RCC 7860 (cell line): ENCODE measurements around the gene PTPRG.

Source experiments
- DNase-seq: peaks from one replicate; pipeline ENCODE4 v3.0.0-alpha.2; 2015; ENCODE audit warnings: low spot score
- FAIRE-seq: peaks from 2 replicates; lab custom pipeline; 2012; peaks lifted over from hg19 to GRCh38; lab: Jason Lieb, UNC

PTPRG gene

DNA sequence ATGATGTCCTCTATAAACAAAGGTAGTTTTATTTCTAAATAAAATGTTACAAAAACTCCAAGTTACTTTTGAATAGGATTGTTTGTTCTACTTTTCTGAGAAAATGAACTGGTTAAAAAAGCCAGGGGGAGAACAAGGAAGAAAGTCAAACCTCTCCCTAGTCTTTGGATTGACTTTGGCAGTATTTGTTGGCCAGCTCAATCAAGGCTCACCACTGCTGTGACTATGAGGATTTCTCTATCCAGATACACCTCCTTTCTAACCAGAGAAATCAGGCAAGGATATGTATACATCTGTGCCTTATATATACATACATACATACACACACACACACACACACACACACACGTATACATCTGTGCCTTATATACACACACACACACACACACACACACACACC, 704.2 kb downstream of the PTPRG start:
- no peak for DNase-seq
- no peak for FAIRE-seq

DNA sequence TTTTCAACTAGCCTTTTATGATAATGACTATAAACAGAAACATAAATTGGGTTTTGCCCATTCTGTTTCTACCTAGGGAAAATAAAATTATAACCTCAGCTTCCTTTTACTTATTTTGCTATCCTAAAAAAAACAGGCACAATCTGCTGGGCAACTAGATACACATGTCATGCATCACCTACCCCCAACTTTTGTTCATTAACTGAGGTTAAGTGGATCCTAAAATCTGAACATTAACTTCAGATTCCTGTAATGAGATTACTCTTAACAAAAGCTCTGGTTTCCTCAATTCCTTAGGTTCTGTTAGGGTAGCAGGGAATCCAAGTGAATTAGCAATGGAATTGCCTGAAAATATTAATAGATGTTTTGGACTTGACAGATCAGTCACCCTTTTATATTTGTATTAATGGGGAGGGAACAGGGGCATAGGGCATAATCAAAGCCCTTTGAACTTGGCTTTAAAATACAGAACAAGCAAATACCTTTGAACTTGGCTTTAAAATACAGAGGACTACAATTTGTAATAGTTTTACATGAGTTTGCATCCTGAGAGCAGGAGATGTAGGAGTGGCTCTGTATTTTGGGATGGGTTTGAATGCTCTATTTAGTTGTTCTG, 705.4 kb downstream of the PTPRG start:
- no peak for FAIRE-seq

DNA sequence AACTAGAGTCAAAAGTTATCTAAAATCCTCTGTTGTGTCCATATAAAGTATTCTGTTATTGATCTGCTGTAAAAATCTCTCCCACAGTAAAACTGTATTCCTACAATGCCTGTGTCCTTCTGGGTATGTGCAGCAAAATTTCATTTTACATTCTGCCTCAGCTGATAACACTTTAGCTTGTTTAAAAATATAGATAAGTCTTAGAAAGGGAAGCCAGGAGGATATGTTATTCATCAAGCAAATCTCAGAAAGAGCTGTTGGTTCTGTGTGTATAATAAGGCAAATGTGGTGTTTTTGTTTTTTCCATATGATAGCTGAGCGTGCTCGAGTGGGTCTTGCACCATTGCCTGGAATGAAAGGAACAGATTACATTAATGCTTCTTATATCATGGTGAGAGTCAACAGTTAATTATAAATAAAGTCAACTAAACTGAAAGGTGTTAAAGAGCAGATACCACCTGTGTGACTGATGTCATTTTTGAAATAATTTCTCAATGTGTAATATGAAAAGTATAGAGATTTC, 715.3 kb downstream of the PTPRG start:
- no peak for DNase-seq
- FAIRE-seq: no peak

More for the DNA sequence above, 705.4 kb downstream of the PTPRG start:
- DNase-seq: no peak

DNA sequence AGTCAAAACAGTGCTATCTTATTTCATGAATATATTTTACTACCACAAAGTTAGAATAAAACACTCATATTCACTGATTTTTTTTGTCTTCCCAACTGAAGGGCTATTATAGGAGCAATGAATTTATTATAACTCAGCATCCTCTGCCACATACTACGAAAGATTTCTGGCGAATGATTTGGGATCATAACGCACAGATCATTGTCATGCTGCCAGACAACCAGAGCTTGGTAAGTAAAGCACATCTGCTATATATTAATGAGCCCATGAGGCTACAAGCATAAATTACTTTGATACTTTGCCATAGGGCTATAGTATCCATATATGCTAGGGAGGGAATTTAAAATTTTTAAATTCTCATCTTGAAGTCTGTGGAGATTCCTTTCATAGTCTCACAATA, 716.1 kb downstream of the PTPRG start:
- FAIRE-seq: no peak
- DNase-seq: no peak

DNA sequence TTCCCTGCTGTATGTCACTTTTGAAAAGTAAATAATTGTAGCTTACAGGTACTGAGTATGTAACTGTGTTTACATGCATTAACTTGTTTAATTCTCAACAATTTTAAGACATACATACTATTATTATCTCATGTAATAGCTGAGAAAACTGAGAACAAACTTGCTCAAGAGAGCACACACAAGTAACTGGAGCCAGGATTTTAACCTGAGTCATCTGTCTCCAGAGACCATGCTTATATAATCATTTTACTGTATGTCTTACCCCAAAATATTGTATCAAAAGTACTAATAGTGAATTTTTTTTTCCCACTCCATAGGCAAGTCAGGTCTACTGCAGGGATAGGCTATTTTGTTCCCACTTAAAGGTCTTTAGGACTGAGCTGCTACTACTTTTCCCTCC, 716.6 kb downstream of the PTPRG start:
- DNase-seq (no peak), FAIRE-seq (no peak)

DNA sequence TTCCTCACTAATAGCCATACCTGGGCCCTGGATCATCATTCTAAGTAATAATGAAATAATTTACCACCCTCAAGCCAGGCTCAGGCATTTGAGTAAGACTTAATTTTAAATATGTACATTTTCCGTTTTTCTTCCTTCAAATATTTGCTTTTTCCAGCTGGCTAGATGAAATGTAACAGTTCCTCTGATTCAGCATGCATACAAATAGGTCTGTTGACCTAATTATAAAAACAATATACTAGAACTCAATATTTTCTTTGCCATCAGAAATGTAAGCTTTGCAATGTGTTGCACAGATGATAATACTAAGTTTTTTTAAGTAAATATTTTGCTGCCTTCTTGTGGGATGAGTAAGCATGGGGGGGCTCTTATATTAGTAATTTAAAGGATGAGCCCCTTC, 720.4 kb downstream of the PTPRG start:
- FAIRE-seq: no peak

DNA sequence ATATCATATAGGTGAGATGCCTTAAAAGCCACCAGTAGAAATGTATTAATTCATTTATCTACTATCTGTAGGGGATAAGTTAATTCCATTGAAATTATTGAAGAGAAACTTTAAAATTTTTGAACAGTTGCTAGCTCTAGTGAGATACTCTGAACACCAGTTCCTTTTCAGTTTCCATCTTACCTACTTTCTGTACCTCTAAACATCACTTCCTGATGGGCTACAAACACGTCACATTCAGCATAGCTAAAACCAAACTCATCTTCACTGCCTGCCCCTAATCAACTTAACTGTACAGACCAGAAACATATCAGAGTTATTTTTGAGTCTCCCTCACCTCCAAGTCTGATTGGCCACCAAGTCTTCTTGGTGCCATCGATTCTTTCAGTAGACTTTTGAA, 723.1 kb downstream of the PTPRG start:
- FAIRE-seq: no peak

More for the DNA sequence above, 720.4 kb downstream of the PTPRG start:
- DNase-seq: no peak

DNA sequence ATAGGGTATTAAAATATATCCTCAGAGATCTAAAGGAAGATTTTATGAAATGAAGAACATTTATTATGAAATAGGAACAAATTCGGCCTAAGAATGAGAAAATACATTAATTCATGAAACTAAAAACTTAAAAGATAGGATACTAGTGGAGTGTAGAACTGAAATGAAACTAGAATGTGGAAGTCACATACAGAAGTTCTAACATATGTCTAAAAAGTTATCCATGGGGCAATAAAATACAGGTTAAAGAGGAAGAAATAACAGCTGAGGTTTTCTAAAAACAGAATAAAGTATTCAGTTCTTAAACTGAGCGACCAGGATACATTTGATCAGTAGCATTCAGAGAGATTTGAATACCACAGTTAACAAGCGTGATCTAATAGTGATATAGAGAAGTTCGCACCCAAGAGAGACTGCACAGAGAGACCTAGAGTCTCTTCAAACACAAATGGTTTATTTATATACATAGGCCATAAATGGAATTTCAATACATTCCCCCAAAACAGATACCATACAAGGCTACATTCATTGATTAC, 726.1 kb downstream of the PTPRG start:
- FAIRE-seq: no peak
- DNase-seq: no peak

More for the DNA sequence above, 723.1 kb downstream of the PTPRG start:
- DNase-seq: no peak

DNA sequence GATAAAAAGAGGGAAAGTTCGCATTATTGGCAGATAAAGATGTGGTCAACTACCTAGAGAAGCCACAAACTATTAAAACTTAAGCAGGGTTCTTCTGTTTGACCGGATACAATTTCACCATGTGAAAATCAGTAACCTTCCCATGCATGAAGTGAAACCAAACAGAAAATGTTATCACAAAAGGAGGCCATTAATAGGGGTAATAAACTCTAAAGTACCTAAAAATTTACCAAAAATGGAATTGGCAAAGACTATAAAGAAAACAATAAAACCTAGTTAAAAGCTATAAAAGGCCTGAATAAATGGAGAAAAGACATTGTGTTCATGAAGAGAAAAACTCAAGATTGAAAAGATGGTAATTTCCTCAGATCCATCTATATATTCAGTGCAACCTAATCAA, 728.6 kb downstream of the PTPRG start:
- no peak for DNase-seq
- FAIRE-seq: no peak

DNA sequence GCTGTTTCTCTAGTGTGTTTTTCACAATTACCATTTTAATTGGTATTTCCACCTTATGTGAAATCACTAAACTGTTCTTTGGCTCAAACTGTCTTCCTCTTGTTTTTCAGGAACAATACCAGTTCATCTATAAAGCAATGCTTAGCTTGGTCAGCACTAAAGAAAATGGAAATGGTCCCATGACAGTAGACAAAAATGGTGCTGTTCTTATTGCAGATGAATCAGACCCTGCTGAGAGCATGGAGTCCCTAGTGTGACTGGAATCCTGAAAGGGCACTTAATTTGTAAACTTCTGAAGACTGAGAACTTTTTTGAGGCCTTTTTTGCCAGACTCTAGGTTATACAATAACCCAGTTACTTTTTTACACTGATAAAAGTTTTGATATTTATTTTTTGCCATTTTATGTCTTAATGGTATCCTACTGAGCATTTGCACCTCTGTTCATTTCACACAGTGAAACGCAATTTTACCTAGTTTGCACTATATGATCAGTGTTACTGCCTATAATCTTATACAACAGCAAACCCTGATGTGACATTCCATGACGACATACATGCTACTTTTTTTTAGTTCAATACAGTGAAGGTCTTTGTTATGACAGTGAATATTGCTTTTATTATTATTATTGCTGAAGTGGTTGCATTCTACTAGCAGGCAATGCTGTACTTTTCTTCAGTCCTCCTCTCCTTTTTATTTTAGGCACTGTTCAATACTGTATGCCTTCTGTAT, 731.8 kb downstream of the PTPRG start:
- no peak for FAIRE-seq
- DNase-seq: no peak

DNA sequence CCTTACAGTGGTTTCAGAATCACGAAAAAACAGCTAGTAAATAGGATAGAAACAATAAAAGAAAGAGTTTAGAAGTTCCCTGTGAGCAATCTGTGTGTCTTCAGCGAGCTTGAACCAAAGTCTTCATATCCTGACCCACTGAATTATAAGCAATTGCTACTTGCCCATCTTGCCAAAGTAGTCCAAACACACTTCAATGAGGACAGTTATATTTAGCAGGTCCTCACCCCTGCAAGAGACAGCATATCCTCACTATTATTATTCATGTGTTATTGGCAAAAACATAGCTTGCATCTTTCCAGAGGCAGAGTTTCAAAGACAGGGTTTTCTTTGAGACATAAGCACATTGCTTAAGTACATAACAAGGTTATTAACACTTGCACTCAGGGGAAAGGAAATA, 734.2 kb downstream of the PTPRG start:
- DNase-seq (no peak), FAIRE-seq (no peak)

DNA sequence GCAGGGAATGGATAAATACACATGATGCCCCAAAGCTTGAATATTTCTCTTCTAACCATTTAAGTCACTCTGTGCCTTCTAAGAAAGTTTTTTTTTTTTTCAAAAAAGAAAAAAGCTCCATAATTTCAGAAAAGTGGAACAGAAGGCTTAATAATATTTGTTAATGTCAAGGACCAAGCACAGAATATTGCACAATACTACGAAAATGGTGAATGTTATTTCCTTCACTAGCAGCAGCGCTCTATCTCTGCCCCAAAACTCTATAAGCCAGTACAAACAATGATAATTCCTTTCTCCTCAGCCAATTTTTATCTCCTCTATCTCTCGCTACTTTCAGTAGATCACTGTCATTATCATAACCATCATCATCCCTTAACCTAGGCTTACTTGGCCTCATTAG, 739.2 kb downstream of the PTPRG start:
- DNase-seq (no peak), FAIRE-seq (no peak)

DNA sequence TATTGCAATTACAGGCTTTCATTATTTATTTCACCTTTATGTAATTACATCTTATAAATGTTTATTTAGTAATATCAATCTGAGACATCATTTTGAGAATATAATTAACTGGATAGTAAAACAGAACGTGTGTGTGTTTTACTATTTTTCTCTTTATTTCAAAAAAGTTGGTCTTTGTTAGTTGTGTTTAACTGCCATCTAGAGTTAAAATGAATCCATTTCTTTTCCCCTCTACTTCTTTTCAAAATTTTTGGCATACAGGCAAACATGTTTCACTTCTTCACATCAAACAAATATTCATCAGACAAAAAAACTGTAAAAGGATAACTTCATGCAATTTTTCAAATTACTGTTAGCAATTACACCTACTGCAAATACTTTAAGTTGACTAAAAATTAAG, 750.8 kb downstream of the PTPRG start:
- no peak for DNase-seq
- FAIRE-seq: no peak

DNA sequence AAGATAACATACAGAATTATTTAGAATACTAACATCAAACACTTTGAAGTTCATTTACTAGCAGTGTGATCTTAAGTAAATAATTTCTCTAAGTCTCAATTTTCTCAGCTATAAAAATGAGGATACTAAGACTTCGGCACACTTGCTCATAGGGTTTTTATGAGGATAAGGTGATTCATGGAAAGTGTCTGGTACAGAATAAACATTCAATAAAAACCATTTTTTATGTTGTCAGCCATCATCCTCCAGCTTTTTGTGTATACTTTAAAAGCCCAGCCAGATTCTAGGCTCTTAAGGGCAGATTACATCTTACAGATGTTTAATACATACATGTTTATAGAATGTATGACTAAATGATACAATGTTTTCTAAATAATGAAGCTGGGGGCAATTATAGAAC, 755.2 kb downstream of the PTPRG start:
- DNase-seq: no peak
- FAIRE-seq: no peak

DNA sequence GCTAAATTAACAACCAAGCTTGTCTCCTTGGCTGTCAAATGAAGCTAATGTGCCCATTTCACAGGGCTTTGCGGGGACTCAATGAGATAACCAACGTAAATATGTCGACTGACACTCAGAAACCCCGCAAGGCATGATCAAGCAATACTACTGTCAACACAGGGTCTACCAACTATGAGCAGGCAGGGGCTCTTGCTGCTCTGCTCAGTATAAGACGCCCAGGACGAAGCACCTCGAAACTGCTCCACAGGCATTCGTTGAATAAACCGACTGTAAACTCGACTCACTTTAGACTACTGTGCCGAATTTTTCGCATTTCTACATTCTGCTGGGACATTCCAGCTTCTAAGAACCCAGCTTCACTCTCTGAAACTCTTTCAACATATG, 757.0 kb downstream of the PTPRG start:
- FAIRE-seq: no peak
- DNase-seq: no peak

DNA sequence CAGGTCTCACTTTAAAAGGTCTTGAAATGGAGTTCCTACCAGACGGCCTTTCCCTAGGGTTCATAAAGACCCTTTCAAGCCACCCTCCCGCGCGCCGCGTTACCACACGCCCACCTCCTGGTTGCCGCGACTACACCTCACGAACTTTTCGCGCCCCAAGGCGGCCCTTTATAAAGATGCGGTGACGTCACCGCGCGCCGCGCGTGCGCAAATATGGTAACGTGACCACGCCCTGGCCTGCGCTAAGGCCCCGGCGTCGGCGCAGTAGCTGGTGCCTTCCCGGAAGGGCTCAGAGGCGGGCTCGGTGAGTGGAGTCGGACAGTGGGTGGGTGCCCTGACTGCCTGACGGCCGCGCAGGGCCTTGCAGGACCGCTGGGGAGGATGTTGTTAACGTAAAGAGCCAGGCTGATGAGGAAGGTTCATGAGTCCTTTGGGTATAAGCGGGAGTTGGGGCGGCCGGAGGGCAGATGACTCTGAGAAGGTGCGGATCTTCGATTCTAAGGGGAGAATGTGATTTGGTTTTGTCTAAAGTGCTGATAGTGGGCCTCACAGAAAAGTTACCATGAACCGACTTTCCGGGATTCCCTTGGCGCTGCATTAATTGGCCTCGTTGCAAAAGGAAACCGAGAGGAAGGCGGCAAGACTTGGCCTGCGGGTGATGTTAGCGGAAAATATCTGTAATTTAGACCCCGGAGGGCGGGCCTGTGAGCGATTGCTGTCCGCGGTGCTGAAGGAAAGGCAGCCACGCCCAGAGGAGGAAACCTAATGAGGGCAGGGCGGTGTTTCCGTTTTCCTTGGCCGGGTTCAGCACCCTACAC, 757.6 kb downstream of the PTPRG start:
- DNase-seq: peak; percentile 60
- no peak for FAIRE-seq

DNA sequence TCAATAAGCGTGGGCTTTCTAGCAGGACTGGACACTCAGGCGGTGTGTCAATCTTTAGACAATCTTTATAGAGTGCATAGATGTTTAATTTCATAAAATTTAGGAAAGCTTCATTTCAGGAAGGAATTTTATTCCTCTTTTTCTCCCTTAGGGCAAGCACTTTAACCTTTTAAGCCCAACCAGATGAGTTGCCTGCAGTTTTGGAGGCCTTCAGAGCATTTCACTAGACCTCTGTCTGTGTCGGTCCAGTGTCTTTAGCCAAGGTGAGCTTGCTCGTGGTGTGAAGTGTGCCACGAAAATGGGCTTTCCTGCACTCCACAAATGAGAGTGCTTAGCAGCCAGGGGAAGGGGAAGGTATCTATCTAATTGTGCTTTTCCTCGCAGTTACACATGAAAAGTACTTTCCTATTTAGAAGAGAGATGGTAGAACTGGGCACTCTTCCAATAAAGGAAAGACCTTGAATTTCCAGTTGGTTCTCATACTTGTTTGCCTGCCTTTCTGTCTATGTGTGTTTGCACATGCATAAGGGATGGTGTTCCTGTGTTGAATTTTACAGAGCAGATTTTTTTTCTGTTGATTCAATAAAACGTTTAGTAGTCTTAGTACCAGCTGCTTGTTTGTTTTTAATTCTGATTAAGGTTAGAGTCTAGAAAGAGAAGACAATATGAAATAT, 758.3 kb downstream of the PTPRG start:
- no peak for DNase-seq
- FAIRE-seq: no peak

DNA sequence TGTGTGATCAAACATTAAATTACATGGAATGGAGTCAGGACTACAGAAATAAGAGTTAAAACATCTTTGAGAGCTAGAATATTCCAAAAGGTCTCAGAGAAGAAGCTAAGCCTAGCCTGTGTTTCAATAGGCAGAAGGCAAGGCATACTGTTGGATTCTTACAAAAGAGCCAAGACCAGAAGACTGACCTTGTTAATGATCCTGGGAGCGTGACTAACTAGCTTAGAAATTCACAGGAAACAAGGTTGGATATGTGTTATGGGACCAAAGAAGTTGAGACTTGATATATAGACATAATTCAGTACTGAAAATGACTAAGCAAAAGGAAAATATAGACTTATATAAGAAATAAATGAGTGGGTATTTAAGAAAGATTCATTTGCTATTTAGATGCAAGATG, 761.9 kb downstream of the PTPRG start:
- DNase-seq (no peak), FAIRE-seq (no peak)

DNA sequence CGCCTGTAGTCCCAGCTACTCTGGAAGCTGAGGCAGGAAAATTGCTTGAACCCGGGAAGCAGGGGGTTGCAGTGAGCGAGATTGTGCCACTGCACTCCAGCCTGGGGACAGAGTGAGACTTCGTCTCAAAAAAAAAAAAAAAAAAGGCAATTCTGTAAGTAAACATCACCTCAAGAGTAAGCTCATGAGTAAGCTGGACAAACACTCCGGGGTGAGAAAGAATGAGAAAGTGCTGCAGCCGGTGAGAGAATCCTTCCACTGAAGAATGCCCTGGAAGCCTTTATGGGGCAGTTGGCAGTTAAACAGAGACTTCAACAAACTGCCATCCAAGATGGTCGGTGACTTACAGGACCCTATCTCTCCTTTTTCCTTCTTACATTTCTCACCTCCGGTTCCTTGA, 764.5 kb downstream of the PTPRG start:
- DNase-seq (no peak), FAIRE-seq (no peak)

DNA sequence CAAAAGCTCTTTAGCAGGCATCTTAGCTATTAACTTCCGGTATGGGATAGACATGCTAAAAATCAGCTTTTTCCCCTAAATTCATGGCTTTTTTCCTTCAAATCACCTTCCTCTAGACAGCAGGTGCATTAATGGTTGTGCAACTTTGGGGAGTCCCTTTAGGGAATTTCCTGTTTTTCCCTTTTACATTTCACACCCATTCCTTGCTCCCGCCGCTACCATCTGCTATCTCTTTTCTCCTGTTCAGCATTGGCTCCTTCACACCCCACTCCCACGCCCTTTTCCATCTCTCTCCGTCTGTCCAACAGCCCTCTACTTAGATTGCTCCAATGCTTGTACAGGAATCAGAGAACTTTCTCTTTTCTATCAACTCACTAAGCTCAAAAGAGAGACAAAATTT, 768.6 kb downstream of the PTPRG start:
- no peak for DNase-seq
- no peak for FAIRE-seq

DNA sequence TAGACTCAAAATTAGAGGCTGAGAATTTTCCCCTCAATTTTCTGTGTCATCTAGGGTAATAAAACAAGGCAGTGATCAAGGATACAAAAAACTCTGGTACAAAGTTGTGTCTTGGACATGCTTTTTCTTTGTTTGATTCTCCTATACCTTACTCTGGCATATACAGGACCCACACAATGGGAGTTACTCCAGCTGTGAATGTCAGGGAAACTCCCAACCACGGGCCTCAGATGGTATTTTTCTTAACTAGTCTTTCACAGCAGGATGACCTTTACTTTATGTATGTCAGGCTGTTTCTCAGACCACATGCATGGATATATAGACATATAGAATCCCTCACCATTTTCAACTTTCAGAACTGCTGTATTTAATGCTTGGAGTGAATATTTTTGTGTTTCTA, 770.6 kb downstream of the PTPRG start:
- DNase-seq (no peak), FAIRE-seq (no peak)
